HG03439 (cell line): ENCODE data around the gene HPSE2.

Experiments
- ATAC-seq: cut with Tn5 transposase; IDR thresholded peaks from one replicate; pipeline ENCODE4 v1.9.1; 2021; ENCODE audit warnings: mild to moderate bottlenecking, moderate library complexity; ENCODE audit not compliant: unreplicated experiment

The HPSE2 gene

DNA sequence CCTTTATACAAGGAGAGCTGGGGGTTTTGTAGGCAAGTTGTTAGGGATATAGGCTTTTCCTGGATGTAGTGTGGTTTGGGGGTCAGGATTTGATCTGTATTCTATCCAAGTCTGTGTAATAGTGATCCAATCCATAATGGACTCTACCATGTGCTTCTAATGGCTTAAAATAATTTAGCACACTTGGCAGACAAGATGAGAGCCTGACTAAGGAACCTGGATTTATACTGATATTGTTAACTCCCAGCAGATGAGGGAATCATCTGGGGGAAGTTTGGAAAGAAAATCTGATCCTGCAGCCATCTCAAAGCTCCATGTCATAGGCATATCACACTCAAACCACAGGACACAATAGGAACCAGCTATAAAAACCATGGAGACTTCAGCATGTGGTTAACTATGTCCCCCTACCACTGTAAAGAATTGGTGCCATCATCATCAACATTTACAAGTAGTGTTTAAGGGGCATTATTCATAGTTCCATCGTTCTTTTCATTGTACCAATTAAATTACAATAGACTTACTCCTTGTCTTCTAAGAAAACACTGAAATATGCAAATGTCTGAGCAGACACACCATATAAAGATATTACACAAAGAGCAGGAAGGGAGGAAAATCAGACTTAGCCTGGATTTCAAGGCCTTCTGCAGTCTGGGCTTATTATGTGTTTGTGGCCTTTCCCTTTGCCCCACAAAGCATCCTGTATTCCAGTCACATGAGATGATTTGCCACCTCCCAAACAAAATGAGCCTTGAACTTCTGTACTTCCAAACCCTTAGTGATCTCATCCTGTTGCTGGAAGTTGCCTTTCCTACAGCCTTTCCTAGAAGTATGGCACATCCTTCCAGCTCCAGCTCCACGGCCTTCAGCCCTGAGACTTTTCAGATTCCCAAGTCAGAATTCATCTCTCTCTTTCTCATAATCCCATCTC lies 766.4 kb downstream of the HPSE2 start:
- no peak for ATAC-seq

DNA sequence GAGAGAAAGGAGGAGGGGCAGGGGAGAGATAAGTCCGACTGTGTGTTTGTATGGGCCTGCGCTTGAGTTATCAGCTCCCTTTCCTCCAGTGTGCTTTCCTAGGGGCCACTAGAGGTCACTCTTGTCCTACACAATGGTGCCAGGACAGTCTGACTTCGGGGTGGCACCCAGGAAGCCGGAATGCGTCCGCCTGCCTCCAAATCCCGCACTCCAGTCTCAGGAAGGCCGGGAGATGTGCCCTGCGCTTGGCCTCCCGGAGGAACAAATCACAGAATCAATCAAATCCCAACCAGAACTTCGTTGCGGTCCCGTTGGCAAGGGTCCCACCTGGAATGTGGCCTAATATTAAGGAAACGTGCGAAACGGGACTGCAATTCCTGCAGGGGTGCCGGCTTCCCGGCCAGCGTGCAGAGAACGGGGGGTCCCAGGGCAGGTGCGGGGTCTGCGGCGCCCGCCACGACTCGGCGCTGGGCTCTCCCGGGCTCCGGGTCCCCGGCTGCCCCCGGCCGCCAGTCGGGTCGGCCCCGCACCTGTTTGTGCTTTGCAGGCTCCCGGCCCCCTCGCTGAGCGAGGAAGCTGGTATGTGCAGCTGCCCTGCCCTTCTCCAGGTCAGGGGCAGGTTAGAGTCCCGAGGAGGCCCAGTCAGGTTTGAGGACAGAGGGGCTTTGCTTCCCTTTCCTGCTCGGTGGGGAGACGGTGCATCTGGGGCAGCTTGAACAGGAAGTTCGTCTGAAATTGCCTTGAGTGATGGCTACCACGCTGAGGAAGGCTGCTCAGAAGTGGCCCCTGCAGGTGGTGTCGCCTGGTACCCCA lies 767.9 kb downstream of the HPSE2 start:
- ATAC-seq = peak; percentile 93

DNA sequence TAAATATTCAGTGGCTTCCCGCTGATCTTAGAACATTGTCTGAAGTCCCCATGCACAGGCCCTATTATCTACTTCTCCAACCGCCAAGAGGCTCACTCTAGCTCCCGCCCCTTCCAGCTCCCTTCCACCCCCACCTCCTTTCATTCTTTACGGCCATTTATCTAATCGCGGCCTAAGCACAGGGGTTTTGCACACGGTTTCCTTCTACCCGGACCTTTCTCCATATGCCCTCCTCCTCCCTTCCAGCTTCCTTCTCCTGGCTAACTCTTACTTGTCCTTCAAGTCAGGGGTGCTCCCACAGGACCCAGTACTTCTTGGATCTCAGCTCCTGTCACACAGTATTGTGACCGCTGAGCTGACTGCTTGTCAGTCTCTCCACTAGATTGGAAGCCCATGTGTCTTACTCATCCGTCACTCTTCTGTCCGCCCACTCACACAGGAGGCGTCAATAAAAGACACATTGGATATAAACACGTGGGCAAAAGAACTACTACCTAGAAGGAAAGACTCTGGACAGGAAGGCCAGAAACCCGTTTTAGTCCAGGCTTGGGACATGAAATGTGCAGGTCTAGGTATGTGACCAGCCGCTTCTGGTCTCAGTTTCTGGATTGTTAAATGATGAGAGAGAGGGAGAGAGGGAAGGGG lies 768.7 kb downstream of the HPSE2 start:
- peak; percentile 5 for ATAC-seq

GRCh38 chr10:98465866-98466265 lies 769.8 kb downstream of the HPSE2 start:
- ATAC-seq = no peak

- ATAC-seq = no peak
Observed at GRCh38 chr10:98463976-98464754, 771.5 kb downstream of the HPSE2 start.

DNA sequence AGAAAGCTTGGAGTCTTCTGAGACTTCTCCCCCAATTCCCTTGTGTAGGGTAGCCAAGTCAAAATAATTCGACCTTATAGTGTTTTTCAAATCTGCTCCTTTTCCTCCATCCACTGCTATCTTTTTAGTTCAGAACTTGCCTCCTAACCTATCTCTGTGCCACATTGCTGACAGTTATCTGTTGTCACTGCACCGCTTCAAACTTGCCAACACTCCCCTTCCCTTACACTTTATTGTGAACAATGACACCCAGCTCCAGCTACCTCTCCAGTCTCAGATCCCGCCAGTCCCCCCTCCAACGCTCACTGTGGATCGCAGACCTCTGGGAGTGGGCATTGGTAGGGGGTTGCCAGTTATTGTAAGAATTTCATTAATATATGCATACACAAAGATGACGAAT lies 772.6 kb downstream of the HPSE2 start:
- no peak for ATAC-seq

- no peak for ATAC-seq
Observed at GRCh38 chr10:98461500-98461842, 774.2 kb downstream of the HPSE2 start.

DNA sequence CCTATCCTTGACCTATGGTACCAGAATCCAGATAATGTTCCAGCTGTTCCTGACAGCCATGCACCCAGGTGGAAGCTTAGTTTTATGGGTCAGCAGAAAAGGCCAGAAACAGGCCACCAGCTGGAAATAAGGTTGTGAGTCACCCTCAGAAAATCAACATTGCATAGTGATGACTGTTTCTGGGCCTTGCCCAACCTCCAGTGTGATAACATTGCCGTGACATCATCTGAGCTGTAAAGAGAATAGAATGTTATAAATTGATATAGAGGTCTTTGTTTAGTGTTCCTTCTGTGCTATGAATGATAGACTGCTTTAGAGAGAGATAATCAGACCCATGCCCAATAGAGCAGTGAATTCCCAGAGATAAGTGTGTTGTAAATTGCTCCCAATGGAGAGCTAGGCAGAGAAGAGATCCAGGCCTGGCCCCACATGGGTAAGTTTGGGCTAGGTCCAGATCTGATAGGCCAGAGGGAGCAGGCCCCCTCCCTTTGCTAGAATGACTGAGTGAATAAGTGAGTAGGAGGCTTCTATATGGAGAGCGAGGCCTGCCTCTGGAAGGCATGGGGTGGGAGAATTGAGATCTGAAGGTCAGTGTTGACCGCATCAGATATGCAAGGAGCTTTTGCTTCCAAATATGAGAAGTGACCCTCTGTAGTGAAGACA lies 774.7 kb downstream of the HPSE2 start:
- no peak for ATAC-seq

DNA sequence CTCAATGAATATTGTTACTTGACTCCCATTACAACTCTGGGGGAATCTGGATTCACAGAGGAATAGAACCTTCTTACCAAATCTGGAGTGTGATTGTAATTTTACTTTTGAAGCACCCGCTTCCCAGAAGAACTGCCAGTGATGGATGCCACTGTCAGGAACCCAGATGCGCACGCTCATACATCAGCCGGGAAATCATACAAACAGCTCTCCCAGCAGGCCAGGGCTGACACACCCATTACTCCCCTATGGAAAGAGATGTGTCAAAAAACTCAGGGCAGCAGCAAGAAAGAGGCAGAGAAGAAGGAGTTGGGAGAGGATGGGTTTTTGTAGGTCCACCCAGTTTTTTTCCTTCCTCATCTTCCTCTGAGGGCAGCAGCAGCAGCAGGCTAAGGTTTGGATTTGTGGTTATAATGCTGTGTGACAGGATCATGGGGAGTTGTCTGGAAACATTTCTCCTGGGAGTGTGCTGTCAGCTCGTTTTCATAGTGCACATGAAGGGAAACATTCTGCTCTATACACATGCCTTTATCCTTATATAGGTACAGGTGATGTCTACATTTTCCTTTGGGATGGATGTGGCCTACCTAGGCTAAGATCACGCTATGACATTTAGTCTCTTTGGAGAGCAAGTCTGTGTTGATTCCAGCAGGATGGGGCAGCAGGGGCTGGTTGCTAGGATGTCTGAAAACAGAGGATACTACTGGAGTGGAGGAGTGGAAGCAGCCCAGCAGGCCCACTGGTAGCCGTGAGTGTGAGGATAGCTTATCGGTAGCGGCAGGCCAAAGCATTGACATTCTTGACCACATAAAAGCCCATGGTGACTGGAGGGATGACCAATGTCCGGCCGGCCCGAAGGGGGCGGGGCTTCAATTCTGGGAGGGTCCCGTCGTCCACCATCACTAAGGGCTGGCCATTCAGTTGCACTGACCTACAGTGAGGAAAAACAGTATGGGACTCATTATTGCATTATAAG lies 776.6 kb downstream of the HPSE2 start:
- no peak for ATAC-seq

- no peak for ATAC-seq
Observed at GRCh38 chr10:98457721-98458120, 777.9 kb downstream of the HPSE2 start.

DNA sequence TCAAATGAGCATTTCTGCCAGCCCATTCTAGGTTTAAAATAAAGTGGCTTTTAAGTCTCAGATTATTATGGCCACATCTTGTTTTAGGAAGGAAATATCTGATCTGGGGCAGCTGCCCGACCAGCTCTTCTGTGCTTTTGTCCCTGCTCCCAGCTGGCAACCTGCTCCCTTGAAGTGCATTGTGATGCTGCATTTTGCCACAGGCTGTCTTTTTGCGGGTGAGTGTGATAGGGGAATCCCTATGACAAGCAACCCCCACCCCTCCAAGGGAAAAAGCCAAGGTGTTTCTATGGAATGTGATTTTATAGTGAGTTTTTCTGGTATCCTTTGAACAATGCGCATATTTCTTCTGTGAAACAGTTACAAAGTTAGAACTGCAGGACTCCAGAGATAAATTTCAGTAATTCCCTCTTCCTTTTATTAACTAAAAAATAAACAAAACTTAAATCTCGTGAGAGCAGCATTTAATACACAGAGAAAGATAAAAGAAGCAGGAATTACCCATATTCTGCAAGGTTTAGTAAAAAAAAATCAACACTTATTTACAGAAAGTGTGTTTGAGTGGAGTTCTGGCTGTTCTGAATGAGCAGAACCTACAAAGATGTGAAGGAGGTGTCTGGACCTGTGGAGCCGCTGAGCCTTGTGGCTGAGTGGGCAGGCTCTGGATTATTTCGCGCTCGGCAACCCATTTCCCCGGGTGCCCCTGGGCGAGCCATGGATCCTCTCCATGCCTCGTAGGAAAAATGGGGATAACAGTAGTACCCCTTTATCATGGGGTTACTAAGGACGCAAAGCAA lies 778.8 kb downstream of the HPSE2 start:
- ATAC-seq = no peak

- ATAC-seq = no peak
Observed at GRCh38 chr10:98456043-98456570, 779.5 kb downstream of the HPSE2 start.

DNA sequence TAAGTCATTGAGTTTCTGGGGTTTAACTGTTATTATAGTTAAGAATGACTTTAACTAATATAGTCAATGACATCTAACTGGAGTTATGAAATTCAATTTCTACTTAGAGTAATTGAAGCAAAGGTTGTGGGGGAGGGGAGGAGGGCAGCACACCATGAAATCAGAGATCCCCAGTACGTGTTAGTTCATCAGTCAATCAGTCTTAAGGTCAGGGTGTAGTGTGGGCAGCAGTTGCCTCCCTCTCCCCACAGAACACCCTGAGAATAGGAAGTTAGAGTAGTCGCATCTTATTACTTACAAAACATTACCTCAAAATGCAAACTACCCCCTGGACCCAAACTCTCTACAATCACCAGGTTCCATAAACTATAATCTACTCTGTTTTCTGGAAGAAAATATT lies 781.9 kb downstream of the HPSE2 start:
- no peak for ATAC-seq

DNA sequence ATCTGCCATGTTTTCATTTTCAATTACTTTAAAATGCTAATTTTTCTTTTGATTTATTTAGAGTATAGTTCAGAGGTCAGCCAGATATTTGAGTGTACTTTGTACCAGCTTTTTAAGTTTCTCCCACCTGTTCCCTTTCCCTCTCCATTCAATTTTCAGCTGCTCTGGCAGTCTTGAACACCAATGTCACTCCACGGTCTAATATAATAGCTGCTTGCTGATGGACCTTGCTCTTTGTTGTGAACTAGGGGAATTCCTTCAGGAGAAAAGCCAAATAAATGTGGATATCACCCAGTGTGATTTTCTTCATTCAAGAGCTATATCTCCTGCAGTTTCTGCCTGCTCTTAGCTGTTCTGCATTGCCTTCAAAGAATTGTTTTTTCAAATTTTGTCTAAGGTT lies 785.0 kb downstream of the HPSE2 start:
- no peak for ATAC-seq

DNA sequence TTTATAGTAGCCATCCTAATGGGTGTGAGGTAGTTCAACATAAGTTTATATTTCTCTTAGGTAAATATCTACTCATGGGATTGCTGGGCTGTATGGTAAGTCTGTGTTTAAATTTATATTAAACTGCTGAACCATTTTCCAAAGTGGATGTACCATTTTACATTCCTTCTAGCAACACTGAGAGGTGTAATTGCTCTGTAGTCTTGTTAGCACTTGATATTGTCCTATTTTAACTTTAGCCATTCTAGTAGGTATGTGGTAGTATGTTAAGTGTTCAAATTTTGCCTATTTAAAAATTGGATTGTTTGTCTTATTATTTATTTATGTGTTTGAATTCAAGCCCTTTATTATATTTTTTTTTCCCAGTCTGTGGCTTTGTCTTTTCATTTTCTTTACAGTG lies 786.4 kb downstream of the HPSE2 start:
- no peak for ATAC-seq

GRCh38 chr10:98446661-98447221 lies 788.9 kb downstream of the HPSE2 start, which contains the start of gene HPS1:
HPS1 (minus strand) TSS chr10:98446935; CDS start chr10:98443240, 3,695 bp downstream.
- ATAC-seq = peak; percentile 85

- peak; percentile 35 for ATAC-seq
Observed at GRCh38 chr10:98446151-98446660, 789.4 kb downstream of the HPSE2 start.
